LHCN-M2 (cell line): ENCODE results near the gene TAF11. TPM values are rescaled to one million over a fixed set of nuclear protein-coding genes. Genes with fewer than 3 reads are reported as not detected.
A peak's percentile ranks its signal among the peaks of the same experiment; 100 is the strongest.
"Not testable (repeated sequence)": the region's sequence is repeated elsewhere in the genome, so short reads cannot be mapped to it uniquely, and the experiment has no call there.

Experiments used
- DNase-seq: peaks from one replicate; pipeline ENCODE4 v3.0.0-alpha.2; 2012; ENCODE audit warnings: low read depth
- total RNA-seq: library from RNA; depleted of rRNA; stranded (reverse); fragments of >200 nt; gene quantifications from 2 replicates; pipeline ENCODE4 v1.2.3, GENCODE V29; 2014; rRNA removed

Gene TAF11
- total RNA-seq, 1 experiment from 2014 or later = 20.0 TPM

GRCh38 chr6:34865107-34865506 lies 22.7 kb downstream of the TAF11 start:
- no peak for DNase-seq

GRCh38 chr6:34864007-34864406 lies 23.8 kb downstream of the TAF11 start:
- no peak for DNase-seq

- no peak for DNase-seq
Measured at GRCh38 chr6:34860776-34861175, 27.1 kb downstream of the TAF11 start.

- DNase-seq = no peak
Measured at GRCh38 chr6:34859951-34860350, 27.9 kb downstream of the TAF11 start.

- peak; percentile 11 for DNase-seq
Measured at GRCh38 chr6:34858681-34859080, 29.2 kb downstream of the TAF11 start.

GRCh38 chr6:34855463-34855862 lies 32.4 kb downstream of the TAF11 start:
- no peak for DNase-seq

- DNase-seq = peak; percentile 13
Measured at GRCh38 chr6:34852406-34853085, 35.3 kb downstream of the TAF11 start.

GRCh38 chr6:34851361-34851760 lies 36.5 kb downstream of the TAF11 start:
- DNase-seq = no peak

- DNase-seq = not testable (repeated sequence)
Measured at GRCh38 chr6:34849066-34849465, 38.8 kb downstream of the TAF11 start.

- peak; percentile 45 for DNase-seq
Measured at GRCh38 chr6:34839666-34840352, 48.0 kb downstream of the TAF11 start.

- DNase-seq = no peak
Measured at GRCh38 chr6:34837528-34837927, 50.3 kb downstream of the TAF11 start.

- no peak for DNase-seq
Measured at GRCh38 chr6:34836451-34836850, 51.4 kb downstream of the TAF11 start.

GRCh38 chr6:34836008-34836407 lies 51.8 kb downstream of the TAF11 start:
- no peak for DNase-seq

GRCh38 chr6:34834789-34835518 lies 52.9 kb downstream of the TAF11 start:
- peak; percentile 69 for DNase-seq

GRCh38 chr6:34832942-34833341 lies 54.9 kb downstream of the TAF11 start:
- no peak for DNase-seq

GRCh38 chr6:34829137-34829536 lies 58.7 kb downstream of the TAF11 start:
- DNase-seq = no peak

Other genes starting within 250 kb of the TAF11 start
- gene ILRUN, start 191.3 kb downstream of the TAF11 start, total RNA-seq = 24.4 and 24.5 TPM in 2 replicates
- gene SNRPC, start 130.5 kb downstream of the TAF11 start, total RNA-seq = 93.3 and 105 TPM in 2 replicates
- gene BLTP3A, start 96.0 kb downstream of the TAF11 start, total RNA-seq = 1.2 and 2.2 TPM in 2 replicates
- gene ANKS1A, start 1.2 kb upstream of the TAF11 start, total RNA-seq = 10.1 and 13.4 TPM in 2 replicates